Measurements from ENCODE around the gene ZNF525.

DNA sequence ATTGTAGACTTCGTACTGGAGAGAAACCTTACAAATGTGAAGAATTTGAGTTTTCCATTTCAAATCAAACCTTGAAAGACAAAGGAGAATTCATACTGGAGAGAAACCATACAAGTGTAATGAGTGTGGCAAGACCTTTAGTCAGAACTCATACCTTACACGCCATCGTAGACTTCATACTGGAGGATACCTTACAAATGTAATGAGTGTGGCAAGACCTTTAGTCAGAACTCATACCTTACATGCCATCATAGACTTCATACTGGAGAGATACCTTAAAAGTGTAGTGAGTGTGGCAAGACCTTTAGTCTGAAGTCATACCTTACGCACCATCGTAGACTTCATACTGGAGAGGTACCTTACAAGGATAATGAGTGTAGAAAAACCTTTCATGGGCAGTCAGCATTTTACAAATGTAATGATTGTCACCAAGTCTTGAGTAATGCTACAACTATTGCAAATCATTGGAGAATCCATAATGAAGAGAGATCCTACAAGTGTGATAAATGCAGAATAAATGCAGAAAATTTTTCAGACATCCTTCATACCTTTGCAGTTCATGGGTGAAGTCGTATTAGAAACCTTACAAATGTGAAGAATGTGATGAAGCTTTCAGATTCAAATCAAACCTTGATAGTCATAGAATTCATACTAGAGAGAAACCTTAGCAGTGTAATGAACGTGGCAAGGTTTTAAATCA is 44.1 kb downstream of the ZNF525 start:
- TF ChIP-seq, protein P1, sequence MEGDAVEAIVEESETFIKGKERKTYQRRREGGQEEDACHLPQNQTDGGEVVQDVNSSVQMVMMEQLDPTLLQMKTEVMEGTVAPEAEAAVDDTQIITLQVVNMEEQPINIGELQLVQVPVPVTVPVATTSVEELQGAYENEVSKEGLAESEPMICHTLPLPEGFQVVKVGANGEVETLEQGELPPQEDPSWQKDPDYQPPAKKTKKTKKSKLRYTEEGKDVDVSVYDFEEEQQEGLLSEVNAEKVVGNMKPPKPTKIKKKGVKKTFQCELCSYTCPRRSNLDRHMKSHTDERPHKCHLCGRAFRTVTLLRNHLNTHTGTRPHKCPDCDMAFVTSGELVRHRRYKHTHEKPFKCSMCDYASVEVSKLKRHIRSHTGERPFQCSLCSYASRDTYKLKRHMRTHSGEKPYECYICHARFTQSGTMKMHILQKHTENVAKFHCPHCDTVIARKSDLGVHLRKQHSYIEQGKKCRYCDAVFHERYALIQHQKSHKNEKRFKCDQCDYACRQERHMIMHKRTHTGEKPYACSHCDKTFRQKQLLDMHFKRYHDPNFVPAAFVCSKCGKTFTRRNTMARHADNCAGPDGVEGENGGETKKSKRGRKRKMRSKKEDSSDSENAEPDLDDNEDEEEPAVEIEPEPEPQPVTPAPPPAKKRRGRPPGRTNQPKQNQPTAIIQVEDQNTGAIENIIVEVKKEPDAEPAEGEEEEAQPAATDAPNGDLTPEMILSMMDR (IDR thresholded peaks at IDR 0.05) = no peak
- TF ChIP-seq POLR2A (IDR thresholded peaks at IDR 0.05) (no peak), EP300 (IDR thresholded peaks at IDR 0.05) (no peak), POLR2AphosphoS5 (IDR thresholded peaks at IDR 0.05) (no peak)
